Keratinocyte (primary cell): ENCODE measurements around the gene CPEB3. TPM values are rescaled to one million over a fixed set of nuclear protein-coding genes. Genes with fewer than 3 reads are reported as not detected.

ENCODE experiments used
- DNase-seq: peaks from one replicate; pipeline ENCODE4 v3.0.0-alpha.2; 2011; ENCODE audit warnings: low read depth, missing footprints, low spot score
- FAIRE-seq: peaks from 2 replicates; lab custom pipeline; 2011; peaks lifted over from hg19 to GRCh38; lab: Jason Lieb, UNC
- H2AFZ ChIP-seq: 2 replicates; pipeline ENCODE4 v1.6.0; 2012; ENCODE audit warnings: low read length, control low read depth, inconsistent platforms; ENCODE audit not compliant: control insufficient read depth
- H3K27ac ChIP-seq: 2 replicates; pipeline ENCODE4 v1.5.1; 2011; ENCODE audit warnings: low read length; ENCODE audit not compliant: control insufficient read depth, insufficient read depth
- H3K27me3 ChIP-seq: 3 replicates; pipeline ENCODE4 v1.6.0; 2011; ENCODE audit warnings: low read length; ENCODE audit not compliant: control insufficient read depth, insufficient read depth; ENCODE audit errors: extremely low read depth
- H3K36me3 ChIP-seq, 2 experiments: 2 replicates in 1 of 2; 3 replicates in 1 of 2; pipeline ENCODE4 v1.5.1; 2011; ENCODE audit warnings: low read length in 2 of 2, mild to moderate bottlenecking in 1 of 2; ENCODE audit not compliant: control insufficient read depth in 2 of 2, insufficient read depth in 2 of 2; ENCODE audit errors: extremely low read depth in 1 of 2
- H3K4me1 ChIP-seq: 3 replicates; pipeline ENCODE4 v1.5.1; 2011; ENCODE audit warnings: low read length; ENCODE audit not compliant: control insufficient read depth, insufficient read depth; ENCODE audit errors: extremely low read depth
- H3K4me2 ChIP-seq: 3 replicates; pipeline ENCODE4 v1.6.0; 2011; ENCODE audit warnings: low read depth, low read length; ENCODE audit not compliant: control insufficient read depth, insufficient read depth; ENCODE audit errors: extremely low read depth
- H3K4me3 ChIP-seq, 3 experiments: fragments of 200-600 bp in 1 of 3; sonication (generic) in 1 of 3; 2 replicates in 2 of 3; 3 replicates in 1 of 3; pipeline ENCODE4 v1.5.1; 2011 to 2016; ENCODE audit warnings: low read length in 3 of 3, mild to moderate bottlenecking in 3 of 3, control low read depth in 2 of 3, inconsistent platforms in 1 of 3, low read depth in 1 of 3, mixed read lengths in 1 of 3, mixed run types in 1 of 3, moderate library complexity in 1 of 3; ENCODE audit not compliant: control insufficient read depth in 2 of 3, insufficient read depth in 2 of 3; ENCODE audit errors: extremely low read depth in 1 of 3
- H3K79me2 ChIP-seq: 2 replicates; pipeline ENCODE4 v1.6.0; 2012; ENCODE audit warnings: low read length; ENCODE audit not compliant: control insufficient read depth, insufficient read depth
- H3K9ac ChIP-seq: 3 replicates; pipeline ENCODE4 v1.6.0; 2011; ENCODE audit warnings: low read length; ENCODE audit not compliant: control insufficient read depth, insufficient read depth; ENCODE audit errors: extremely low read depth
- H3K9me1 ChIP-seq: 3 replicates; pipeline ENCODE4 v1.6.0; 2011; ENCODE audit warnings: low read length; ENCODE audit not compliant: control insufficient read depth, insufficient read depth; ENCODE audit errors: extremely low read depth
- H3K9me3 ChIP-seq: 2 replicates; pipeline ENCODE4 v1.5.1; 2012; ENCODE audit warnings: low read depth, low read length; ENCODE audit not compliant: control insufficient read depth
- H4K20me1 ChIP-seq: 3 replicates; pipeline ENCODE4 v1.6.0; 2011; ENCODE audit warnings: low read length; ENCODE audit not compliant: control insufficient read depth, insufficient read depth; ENCODE audit errors: extremely low read depth
- EZH2 ChIP-seq: IDR thresholded peaks from one replicate; pipeline ENCODE4 v1.6.1; 2012; ENCODE audit warnings: inconsistent platforms, mild to moderate bottlenecking, low read length, moderate library complexity
- dilution Hi-C: fragments of 300-500 bp; cut with MboI; formaldehyde crosslinking; loops from one replicate; pipeline ENCODE4 v1.7.0; 2020; ENCODE audit warnings: low sequenced_read_pairs; ENCODE audit not compliant: extremely low pct_ligation_motif_present
- polyA plus RNA-seq, 5 experiments: library from polyadenylated mRNA; depleted of rRNA in 3 of 5; stranded (reverse) in 3 of 5; stranded (forward) in 1 of 5; unstranded in 1 of 5; fragments of >200 nt; gene quantifications; 1 replicate in 1 of 5; 2 replicates in 3 of 5; 3 replicates in 1 of 5; pipeline versions ENCODE4 v1.2.1 to v1.2.3, GENCODE V29; 2011 to 2012; ENCODE audit warnings: missing spikeins in 2 of 5, low read depth in 1 of 5, low replicate concordance in 1 of 5
- TF ChIP-seq, protein P1 (sequence below), 3 experiments: IDR thresholded peaks in 1 of 3; conservative IDR thresholded peaks in 1 of 3; optimal IDR thresholded peaks in 1 of 3; 2 replicates in 2 of 3; 3 replicates in 1 of 3; pipeline versions ENCODE3 to v1.5.1; 2011; ENCODE audit warnings: low read length in 3 of 3, mild to moderate bottlenecking in 3 of 3, moderate library complexity in 2 of 3, control low read depth in 1 of 3, inconsistent platforms in 1 of 3; ENCODE audit not compliant: insufficient read depth in 2 of 3; ENCODE audit errors: extremely low read depth in 1 of 3

Gene CPEB3
- polyA plus RNA-seq, 1 donor (not counting 4 experiments of a cell fraction or from before 2014, with no cell fraction given), result 0.47 TPM

DNA sequence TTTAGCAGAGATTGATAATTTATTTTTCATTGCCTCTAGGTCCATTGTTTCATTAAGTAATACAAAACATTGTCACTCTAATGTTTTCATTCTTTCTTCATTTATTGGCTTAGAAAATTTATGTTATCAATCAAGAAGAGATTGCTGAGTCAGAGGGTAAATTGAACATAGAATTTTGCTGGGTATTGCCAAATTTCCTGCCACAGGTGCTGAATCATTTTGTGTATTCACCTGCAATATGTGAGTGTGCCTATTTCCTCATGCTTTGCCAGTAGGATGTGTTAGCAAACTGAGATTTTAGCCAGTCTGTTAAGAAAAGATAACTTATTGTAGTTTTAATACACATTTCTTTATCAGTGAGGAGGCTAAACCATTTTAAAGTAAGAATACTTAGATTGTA is 38.1 kb upstream of the CPEB3 start:
- Histone ChIP-seq H3K9me1 (no peaks in the 10 kb centered on the region), H4K20me1 (no peaks in the 10 kb centered on the region), H3K4me1 (peaks cover 36% of the 10 kb centered on the region), H3K27me3 (no peaks in the 10 kb centered on the region), H3K4me2 (peak overlapping the region; percentile 86), H3K36me3 (no peaks in the 10 kb centered on the region), H3K79me2 (peaks cover 46% of the 10 kb centered on the region), H3K9ac (peak overlapping the region; percentile 41), H3K4me3 (no peak overlapping the region), H2AFZ (no peak overlapping the region), H3K27ac (peak overlapping the region; percentile 88), H3K9me3 (no peaks in the 10 kb centered on the region)
- TF ChIP-seq, protein P1, sequence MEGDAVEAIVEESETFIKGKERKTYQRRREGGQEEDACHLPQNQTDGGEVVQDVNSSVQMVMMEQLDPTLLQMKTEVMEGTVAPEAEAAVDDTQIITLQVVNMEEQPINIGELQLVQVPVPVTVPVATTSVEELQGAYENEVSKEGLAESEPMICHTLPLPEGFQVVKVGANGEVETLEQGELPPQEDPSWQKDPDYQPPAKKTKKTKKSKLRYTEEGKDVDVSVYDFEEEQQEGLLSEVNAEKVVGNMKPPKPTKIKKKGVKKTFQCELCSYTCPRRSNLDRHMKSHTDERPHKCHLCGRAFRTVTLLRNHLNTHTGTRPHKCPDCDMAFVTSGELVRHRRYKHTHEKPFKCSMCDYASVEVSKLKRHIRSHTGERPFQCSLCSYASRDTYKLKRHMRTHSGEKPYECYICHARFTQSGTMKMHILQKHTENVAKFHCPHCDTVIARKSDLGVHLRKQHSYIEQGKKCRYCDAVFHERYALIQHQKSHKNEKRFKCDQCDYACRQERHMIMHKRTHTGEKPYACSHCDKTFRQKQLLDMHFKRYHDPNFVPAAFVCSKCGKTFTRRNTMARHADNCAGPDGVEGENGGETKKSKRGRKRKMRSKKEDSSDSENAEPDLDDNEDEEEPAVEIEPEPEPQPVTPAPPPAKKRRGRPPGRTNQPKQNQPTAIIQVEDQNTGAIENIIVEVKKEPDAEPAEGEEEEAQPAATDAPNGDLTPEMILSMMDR (optimal IDR thresholded peaks at IDR 0.05 in 1 of 3, IDR thresholded peaks at IDR 0.05 in 1 of 3, conservative IDR thresholded peaks at IDR 0.05 in 1 of 3; ENCODE audit: extremely low read depth in 1 of 3, insufficient read depth in 2 of 3, low read length in 3 of 3), result no peak
- no peak for TF ChIP-seq EZH2
- FAIRE-seq (peak; percentile 87), DNase-seq (peak; percentile 32)
- dilution Hi-C loops, result no loop called here

DNA sequence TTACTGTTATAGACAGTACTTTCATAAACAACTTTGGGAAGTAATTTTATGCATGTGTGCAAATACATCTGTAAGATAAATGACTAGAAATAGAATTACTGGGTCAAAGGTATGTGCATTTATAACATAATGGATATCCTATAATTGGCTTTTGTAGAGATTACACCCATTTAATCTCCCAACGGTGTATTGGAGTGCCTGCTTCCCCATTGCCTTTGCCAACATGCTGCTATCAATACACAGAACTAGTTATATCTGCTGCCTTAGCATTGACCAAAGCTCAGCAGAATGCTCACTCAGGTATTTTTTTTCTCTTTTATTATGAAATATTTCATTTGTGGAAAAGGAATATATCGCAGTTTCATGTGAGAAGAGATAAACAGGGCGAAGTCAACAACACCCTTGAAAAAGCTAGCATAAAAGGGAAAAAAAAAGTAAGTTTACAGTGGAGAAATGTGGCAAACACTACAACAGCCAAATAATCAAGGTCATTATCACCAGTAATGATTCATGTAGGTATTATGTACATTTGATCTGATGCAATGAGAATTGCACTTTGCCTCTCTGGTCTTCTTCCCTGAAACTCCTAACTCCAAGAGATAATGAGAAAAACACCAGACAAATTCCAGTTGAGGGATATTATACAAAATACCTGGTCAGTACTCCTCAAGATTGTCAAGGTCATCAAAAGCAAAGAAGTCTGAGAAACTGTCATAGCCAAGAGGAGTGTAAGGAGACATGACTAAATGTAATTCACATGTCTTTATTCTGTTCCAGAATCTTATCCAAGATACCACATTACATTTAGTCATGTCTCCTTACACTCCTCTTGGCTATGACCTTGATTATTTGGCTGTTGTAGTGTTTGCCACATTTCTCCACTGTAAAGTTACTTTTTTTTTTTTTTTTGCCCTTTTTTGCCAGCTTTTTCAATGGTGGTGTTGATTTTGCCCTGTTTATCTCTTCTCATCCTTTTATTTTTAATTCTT is 36.9 kb upstream of the CPEB3 start:
- TF ChIP-seq EZH2, result no peak
- TF ChIP-seq, protein P1 (optimal IDR thresholded peaks at IDR 0.05 in 1 of 3, IDR thresholded peaks at IDR 0.05 in 1 of 3, conservative IDR thresholded peaks at IDR 0.05 in 1 of 3; ENCODE audit: extremely low read depth in 1 of 3, insufficient read depth in 2 of 3, low read length in 3 of 3), result no peak
- H2AFZ ChIP-seq, result no peak overlapping the region
- H3K9me1 ChIP-seq, result no peaks in the 10 kb centered on the region
- peaks cover 36% of the 10 kb centered on the region for H3K4me1 ChIP-seq
- peak; percentile 91 for FAIRE-seq
- no peaks in the 10 kb centered on the region for H3K27me3 ChIP-seq
- H3K9ac ChIP-seq, result no peak overlapping the region
- peak overlapping the region; percentile 88 for H3K27ac ChIP-seq
- dilution Hi-C loops, result no loop called here
- H3K36me3 ChIP-seq, result no peaks in the 10 kb centered on the region
- H3K79me2 ChIP-seq, result peaks cover 47% of the 10 kb centered on the region
- no peak overlapping the region for H3K4me3 ChIP-seq
- no peak for DNase-seq
- H3K9me3 ChIP-seq, result no peaks in the 10 kb centered on the region
- no peaks in the 10 kb centered on the region for H4K20me1 ChIP-seq
- peak overlapping the region; percentile 53 for H3K4me2 ChIP-seq
